ENCODE results near the gene NEDD8.

The NEDD8 gene

DNA sequence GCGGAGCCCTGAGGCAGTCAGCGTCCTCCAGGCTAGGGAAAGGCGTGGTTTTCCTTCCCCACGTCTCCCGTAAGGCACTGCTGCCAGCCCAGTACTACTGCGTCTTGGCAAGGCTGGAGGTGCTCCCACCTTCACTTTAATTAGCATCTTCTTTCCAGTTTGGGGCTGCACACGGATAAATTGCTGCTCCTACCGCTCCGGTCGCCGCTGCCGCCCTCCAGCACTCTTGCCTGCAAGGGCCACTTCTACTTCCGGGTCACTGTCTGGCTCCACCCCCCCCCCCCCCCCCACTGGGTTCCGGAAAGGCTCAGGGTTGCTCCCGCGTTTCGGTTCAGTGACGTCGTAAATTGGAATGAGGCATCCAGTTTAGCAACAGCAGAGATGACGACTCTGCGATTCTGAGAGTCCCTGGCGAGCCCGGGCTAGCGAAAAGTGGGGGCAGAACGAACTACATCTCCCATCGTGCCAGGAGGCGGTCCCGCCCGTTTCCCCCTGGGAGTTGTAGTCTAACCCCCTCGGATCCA lies at the start of gene NEDD8:
Gene NEDD8 (minus strand): TSS at position 247 of the 524 bp plus-strand sequence. CDS start 100 bp downstream, at position 147.
- Mint-ChIP-seq H3K9me3 (no peaks in the 10 kb centered on the region), H3K4me3 (peak within 1 kb of the TSS; percentile 97), H3K4me1 (ENCODE audit: low read depth) (peaks cover 39% of the 10 kb centered on the region), H3K27ac (peak within 1 kb of the TSS; percentile 91), H3K36me3 (ENCODE audit: low read depth) (peaks cover 30% of the 10 kb centered on the region), H3K27me3 (ENCODE audit: low read depth) (no peaks in the 10 kb centered on the region)

DNA sequence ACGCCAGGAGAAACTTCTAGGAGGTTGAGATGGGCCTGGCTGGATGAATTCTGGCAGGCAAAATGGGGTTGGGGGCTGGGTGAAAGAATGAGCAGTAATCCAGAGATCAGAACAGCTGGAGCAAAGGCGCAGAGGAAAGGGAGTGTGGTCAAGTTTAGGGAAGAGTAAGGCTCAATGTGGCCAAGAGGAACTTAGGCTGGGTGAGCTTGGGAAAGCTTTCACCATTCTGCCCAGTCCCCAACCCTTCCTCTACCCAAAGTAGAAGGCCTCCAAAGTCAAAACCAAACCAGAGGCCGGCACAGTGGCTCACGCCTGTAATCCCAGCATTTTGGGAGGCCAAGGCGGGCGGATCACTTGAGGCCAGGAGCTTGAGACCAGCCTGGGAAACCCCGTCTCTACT lies 49.5 kb upstream of the NEDD8 start:
- H3K36me3 Mint-ChIP-seq (ENCODE audit: low read depth), result peaks cover 2% of the 10 kb centered on the region
- H3K27ac Mint-ChIP-seq, result no peak overlapping the region
- no peak overlapping the region for H3K4me3 Mint-ChIP-seq
- peaks cover 15% of the 10 kb centered on the region for H3K27me3 Mint-ChIP-seq (ENCODE audit: low read depth)
- H3K9me3 Mint-ChIP-seq, result no peaks in the 10 kb centered on the region
- H3K4me1 Mint-ChIP-seq (ENCODE audit: low read depth), result peaks cover 19% of the 10 kb centered on the region

DNA sequence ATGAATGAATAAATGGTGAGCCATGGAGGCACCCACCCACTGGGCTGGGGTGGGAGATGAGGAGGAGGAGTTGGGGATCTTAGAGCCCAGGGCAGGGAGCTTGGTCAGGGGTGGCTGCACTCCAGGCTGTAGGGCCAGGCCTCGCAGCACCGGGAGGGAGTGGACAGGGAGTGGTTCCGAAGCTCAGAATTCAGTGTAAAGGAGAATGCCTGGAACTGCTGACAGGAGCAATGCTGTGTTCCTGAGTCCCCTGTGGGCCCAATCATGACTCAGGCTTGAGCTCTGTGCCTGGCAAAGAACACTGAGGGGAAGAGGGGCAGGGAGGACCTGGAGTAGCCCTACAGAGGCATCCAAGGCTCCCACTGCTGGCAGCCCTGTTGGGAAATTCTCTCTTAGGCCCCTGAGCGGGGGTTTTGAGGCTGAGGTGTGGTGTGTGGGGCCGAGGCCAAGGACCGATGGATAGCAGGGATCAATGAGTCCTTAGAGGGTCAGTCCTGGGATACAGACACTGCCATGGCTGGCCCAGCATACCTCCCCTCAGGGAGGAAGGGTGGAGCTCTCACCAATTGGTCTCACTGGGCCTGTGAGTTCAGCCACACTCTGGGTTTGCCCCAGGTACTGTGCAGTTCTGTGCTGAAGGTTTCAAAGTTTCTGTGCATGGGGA lies 48.8 kb upstream of the NEDD8 start:
- peaks cover 2% of the 10 kb centered on the region for H3K36me3 Mint-ChIP-seq (ENCODE audit: low read depth)
- peak overlapping the region; percentile 38 for H3K27ac Mint-ChIP-seq
- peaks cover 19% of the 10 kb centered on the region for H3K4me1 Mint-ChIP-seq (ENCODE audit: low read depth)
- peaks cover 11% of the 10 kb centered on the region for H3K27me3 Mint-ChIP-seq (ENCODE audit: low read depth)
- no peak overlapping the region for H3K4me3 Mint-ChIP-seq
- H3K9me3 Mint-ChIP-seq, result no peaks in the 10 kb centered on the region

DNA sequence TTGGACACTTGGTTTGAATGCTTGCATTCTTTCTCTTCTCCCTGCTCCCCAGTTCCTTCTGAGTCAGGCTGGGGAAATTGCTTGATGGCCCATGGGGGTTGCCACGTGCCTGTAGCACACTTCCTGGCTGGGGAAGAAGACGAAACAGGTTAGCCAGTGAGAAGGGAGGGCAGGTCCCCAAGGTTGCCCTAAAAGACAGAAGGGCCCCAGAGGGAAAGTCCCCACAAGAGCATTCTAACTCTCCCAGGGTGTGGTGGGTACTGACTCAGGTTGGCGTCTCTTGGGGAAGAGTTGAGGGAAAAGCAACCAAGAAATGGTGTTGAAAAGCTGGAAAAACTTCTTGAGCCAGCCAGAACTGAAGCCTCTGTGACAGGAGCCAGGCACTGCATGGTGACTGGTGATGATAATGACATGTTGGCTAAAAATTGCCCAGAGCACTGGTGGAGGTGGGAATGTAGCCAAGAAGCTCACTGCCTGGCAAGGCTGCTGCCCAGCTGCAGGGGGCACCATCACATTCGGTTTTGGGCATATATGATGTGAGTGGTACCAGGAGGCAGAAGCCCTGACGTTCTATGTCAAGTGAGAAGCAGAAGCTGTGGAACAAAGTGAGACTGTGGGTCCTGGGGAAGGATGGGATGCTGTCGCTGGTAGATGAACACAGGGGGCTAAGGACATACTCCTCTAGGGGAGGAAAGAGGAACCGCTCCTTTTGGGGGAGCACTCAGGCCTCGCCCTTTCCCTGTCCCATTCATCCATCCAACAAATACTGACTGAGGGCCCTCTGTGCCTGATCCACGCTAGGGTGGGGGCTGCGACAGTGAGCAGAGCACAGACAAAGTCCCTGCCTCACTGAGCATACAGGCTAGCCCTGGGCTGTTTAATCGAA lies 47.4 kb upstream of the NEDD8 start:
- Mint-ChIP-seq H3K27ac (peak overlapping the region; percentile 70), H3K4me3 (peak overlapping the region; percentile 14), H3K4me1 (ENCODE audit: low read depth) (peaks cover 22% of the 10 kb centered on the region), H3K9me3 (no peaks in the 10 kb centered on the region), H3K36me3 (ENCODE audit: low read depth) (peaks cover 2% of the 10 kb centered on the region), H3K27me3 (ENCODE audit: low read depth) (peaks cover 5% of the 10 kb centered on the region)

DNA sequence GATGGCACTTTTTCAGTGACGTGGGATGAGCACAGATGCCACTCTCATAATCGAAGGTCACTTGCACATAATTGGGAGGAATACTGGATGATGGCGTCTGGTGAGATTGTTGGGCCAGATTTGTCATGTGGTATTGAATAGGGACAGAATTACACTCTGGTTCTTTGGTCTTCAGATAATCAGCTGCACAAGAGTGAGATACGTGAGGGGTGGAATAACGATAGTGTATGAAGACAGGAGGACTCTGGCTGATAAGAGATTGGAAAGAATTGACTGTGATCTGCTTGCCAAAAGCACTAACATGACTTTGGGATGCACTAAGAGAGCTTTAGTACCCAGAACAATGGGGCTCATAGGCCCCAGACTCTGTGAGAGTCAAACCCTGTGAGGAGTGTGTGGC lies 46.3 kb upstream of the NEDD8 start:
- peak overlapping the region; percentile 39 for H3K27ac Mint-ChIP-seq
- H3K27me3 Mint-ChIP-seq (ENCODE audit: low read depth), result no peaks in the 10 kb centered on the region
- H3K36me3 Mint-ChIP-seq (ENCODE audit: low read depth), result peaks cover 2% of the 10 kb centered on the region
- peaks cover 32% of the 10 kb centered on the region for H3K4me1 Mint-ChIP-seq (ENCODE audit: low read depth)
- no peak overlapping the region for H3K4me3 Mint-ChIP-seq
- H3K9me3 Mint-ChIP-seq, result no peaks in the 10 kb centered on the region

DNA sequence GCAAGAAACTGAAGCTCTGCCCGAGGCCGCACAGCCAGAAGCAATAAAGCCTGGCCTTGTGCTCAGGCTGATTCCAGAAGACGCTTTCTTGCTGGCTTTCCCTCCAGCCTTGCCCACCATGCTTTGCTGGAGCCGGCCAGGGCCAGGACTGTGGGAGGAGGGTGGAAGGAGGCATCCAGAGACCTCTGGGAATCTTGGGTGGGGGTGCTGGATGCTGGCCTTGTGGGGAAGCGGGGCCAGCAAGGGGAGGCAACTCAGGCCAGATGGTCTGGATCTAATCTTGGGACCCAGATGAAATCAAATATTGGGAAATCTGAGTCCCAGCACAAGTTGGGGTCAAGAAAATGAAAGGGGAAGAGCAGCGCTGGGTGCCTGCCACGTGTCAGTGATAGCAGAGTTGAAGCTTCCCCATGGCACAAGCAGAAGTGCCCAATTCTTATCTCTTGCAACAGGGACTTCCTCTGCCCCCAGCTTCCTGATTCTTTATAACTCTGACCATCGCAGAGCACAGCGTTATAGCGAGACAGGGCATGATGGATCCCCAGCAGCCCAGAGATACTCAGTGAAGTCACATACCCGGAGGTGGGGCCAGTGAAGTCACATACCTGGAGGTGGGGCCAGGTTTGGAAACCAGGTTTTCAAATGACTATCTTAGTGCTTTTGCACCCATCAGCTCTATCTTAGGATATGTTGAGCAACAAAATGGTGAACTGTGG lies 45.6 kb upstream of the NEDD8 start:
- Mint-ChIP-seq H3K4me1 (ENCODE audit: low read depth) (peaks cover 36% of the 10 kb centered on the region), H3K9me3 (no peaks in the 10 kb centered on the region), H3K36me3 (ENCODE audit: low read depth) (peaks cover 2% of the 10 kb centered on the region), H3K4me3 (no peak overlapping the region), H3K27ac (no peak overlapping the region), H3K27me3 (ENCODE audit: low read depth) (no peaks in the 10 kb centered on the region)

DNA sequence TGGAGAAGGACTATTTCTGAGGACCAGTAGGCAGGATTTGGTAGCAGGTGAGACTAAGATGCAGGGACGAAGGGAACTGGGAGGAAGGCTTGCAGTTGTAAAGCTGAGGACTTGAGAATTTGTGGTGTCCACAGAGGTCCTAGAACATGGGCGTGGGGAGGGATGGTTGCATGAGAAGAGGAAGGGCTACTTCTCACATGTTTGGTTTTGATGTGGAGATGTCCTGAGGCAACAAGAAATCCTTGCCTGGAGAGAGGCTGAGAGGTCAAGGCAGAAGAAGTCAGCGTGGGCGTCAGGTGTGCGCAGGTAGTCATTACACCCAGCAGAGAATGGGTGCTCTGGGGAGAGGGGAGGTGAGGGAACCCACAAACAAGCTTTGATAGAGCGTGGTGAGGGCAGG lies 44.9 kb upstream of the NEDD8 start:
- H3K27me3 Mint-ChIP-seq (ENCODE audit: low read depth), result no peaks in the 10 kb centered on the region
- H3K4me1 Mint-ChIP-seq (ENCODE audit: low read depth), result peaks cover 43% of the 10 kb centered on the region
- H3K27ac Mint-ChIP-seq, result peak overlapping the region; percentile 37
- no peak overlapping the region for H3K4me3 Mint-ChIP-seq
- H3K9me3 Mint-ChIP-seq, result no peaks in the 10 kb centered on the region
- peaks cover 2% of the 10 kb centered on the region for H3K36me3 Mint-ChIP-seq (ENCODE audit: low read depth)

DNA sequence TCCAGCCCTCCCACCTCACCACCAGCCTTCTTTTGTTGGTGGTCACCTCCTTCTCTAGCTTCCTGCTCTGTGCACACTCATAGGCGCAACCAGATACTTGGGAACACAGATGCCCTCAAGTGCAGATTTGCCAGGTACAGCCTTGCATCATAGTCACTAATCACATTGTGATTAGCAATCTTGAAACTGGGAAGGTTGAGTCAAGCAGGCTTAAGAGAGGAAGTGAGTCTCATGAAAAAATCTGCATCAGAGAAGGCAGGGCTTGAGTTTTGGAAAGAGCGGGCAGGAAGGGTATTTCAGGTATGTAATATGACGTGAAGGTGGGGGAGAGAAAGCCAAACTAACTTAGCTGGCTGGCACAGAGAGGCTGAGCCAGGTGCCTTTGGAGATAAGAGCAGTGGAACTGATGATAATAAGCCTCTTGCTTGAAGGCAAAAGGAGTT lies 42.0 kb upstream of the NEDD8 start:
- Mint-ChIP-seq H3K4me1 (ENCODE audit: low read depth) (peaks cover 51% of the 10 kb centered on the region), H3K27ac (peak overlapping the region; percentile 87), H3K9me3 (no peaks in the 10 kb centered on the region), H3K27me3 (ENCODE audit: low read depth) (no peaks in the 10 kb centered on the region), H3K4me3 (peak overlapping the region; percentile 33), H3K36me3 (ENCODE audit: low read depth) (peaks cover 10% of the 10 kb centered on the region)

DNA sequence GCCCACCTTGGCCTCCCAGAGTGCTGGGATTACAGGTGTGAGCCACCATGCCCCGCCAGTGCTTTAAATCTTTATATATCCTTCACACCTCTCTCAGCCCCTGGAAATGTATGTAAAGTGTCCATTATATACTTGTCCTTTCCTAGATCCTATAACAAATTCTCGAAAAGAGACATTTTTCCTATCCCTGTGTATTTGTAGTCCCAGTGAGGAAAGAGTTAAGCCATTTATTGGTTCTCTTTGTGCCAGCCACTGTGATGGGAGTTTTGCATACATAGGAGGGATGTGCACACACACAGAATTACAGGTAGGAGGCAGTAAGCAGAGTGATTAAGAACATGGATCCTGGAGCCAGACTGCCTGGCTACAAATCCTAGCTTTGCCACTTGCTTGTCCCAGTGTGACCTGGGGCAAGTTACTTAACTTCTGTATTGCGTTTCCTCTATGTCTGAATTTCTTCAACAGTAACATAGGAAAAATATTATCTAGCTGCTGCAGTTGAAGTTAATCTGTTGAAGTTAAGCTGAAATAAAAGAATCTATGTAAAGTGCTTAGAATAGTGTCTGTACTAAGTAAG lies 41.3 kb upstream of the NEDD8 start:
- H3K4me1 Mint-ChIP-seq (ENCODE audit: low read depth), result peaks cover 47% of the 10 kb centered on the region
- peaks cover 12% of the 10 kb centered on the region for H3K36me3 Mint-ChIP-seq (ENCODE audit: low read depth)
- H3K4me3 Mint-ChIP-seq, result peak overlapping the region; percentile 41
- H3K27me3 Mint-ChIP-seq (ENCODE audit: low read depth), result no peaks in the 10 kb centered on the region
- peak overlapping the region; percentile 87 for H3K27ac Mint-ChIP-seq
- H3K9me3 Mint-ChIP-seq, result no peaks in the 10 kb centered on the region

DNA sequence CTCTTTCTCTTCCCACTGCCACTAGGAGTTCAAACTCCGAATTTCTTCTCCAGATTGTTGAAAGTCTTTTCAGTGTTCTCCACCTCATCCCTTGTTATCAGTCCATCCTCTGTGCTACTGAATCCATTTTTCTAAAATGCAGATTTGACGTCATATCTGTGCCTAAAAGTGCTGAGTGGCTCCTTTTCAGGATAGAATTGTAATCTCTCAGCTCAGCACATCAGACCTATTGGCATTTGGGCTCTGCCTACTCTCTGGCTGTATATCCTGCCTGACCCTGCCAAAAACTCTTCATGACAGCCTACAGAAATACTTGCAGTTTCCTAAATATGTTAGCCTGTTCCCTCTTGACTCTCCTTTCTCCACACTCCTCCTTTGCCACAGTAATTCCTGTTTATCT lies 40.3 kb upstream of the NEDD8 start:
- H3K9me3 Mint-ChIP-seq, result no peaks in the 10 kb centered on the region
- H3K4me3 Mint-ChIP-seq, result peak overlapping the region; percentile 93
- peaks cover 12% of the 10 kb centered on the region for H3K36me3 Mint-ChIP-seq (ENCODE audit: low read depth)
- no peaks in the 10 kb centered on the region for H3K27me3 Mint-ChIP-seq (ENCODE audit: low read depth)
- peak overlapping the region; percentile 96 for H3K27ac Mint-ChIP-seq
- H3K4me1 Mint-ChIP-seq (ENCODE audit: low read depth), result peaks cover 44% of the 10 kb centered on the region

DNA sequence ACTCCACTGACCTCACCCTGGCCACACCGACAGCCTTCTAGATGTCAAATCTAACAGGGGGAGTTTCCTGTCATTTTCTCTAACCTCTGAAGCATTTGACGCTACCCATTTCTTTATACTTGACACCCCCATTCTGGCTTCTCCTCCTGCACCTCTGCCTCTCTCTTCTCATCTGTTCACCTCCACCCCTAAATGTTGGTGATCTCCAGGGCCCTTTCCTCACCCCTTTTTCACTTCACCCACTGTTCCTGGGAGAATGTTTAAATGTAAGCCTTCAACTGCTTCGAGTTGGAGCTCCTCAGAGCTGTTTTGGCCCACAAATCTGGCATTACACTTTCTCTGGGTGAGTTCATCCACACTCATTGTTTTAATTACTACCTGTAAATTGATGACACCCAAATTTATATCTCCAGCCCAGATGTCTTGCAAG lies 39.7 kb upstream of the NEDD8 start:
- H3K27ac Mint-ChIP-seq, result peak overlapping the region; percentile 96
- no peaks in the 10 kb centered on the region for H3K9me3 Mint-ChIP-seq
- peaks cover 40% of the 10 kb centered on the region for H3K4me1 Mint-ChIP-seq (ENCODE audit: low read depth)
- H3K4me3 Mint-ChIP-seq, result peak overlapping the region; percentile 93
- H3K27me3 Mint-ChIP-seq (ENCODE audit: low read depth), result no peaks in the 10 kb centered on the region
- peaks cover 15% of the 10 kb centered on the region for H3K36me3 Mint-ChIP-seq (ENCODE audit: low read depth)

DNA sequence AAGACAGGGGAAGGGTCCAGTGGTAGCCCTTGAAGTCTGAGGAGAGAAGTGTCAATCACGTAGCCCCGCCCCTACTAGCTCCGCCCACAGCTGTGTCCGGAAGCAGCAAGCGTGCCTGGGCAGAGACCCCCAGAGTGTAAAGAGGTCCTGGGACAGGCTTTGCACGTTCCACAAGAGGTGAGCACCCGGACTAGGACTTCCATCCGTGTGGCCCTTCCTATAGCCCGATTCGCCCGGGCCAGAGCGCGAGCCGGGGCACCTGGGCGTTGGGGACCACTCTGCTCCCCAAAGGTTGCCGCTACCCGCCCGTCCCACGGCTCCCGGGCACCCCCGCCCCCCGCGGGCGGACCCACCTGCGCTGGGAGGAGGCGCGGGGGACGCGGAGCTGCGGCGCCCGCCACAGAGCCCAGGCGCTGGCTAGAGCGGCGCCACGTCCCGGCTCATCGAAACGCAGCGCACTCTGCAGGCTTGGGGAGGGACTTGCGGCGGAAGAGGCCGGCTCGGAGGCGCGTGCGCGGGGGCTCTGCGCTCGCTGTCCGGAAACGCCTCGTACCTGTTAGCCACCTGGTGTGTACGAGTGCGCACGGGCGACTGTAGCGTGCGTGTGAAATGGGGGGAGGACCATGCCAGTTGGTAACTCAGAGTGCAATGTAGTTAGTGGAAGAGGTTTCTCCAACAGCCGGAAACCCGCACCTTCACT lies 39.1 kb upstream of the NEDD8 start, which contains the start of gene RABGGTA:
Gene RABGGTA (minus strand): TSS at position 464 of the 700 bp plus-strand sequence. CDS start 482 bp downstream, outside the sequence.
- Mint-ChIP-seq H3K36me3 (ENCODE audit: low read depth) (peaks cover 21% of the 10 kb centered on the region), H3K4me3 (peak within 1 kb of the TSS; percentile 93), H3K27ac (peak within 1 kb of the TSS; percentile 96), H3K27me3 (ENCODE audit: low read depth) (no peaks in the 10 kb centered on the region), H3K9me3 (no peaks in the 10 kb centered on the region), H3K4me1 (ENCODE audit: low read depth) (peaks cover 39% of the 10 kb centered on the region)

DNA sequence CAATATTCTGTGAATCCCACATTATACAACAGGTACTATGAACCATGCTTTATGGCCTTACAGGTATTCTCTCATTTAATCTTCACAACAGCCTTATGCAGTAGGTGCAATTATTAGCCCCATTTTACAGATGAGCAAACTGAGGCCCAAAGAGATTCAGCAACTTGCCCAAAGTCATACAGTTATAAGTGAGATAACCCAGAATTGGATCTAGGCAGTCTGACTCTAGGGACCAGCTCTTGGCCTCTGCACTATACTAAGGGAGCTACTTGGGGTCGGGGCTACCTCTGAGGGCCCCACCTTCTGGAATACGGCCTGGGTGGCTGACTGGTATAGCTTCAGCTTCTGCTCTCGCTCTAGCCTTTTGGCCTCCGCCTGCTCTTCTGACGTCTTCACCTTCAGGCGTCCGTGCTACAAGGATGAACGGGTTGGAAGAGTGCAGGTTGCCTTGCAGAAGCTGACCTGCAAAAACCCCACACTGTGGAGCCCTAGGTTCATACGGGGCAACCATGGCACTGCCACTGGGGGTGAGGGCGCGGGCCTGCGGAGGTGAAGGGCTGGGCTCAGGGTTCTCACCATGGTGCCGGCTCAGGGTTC lies 38.5 kb upstream of the NEDD8 start:
- no peaks in the 10 kb centered on the region for H3K27me3 Mint-ChIP-seq (ENCODE audit: low read depth)
- H3K9me3 Mint-ChIP-seq, result no peaks in the 10 kb centered on the region
- H3K27ac Mint-ChIP-seq, result peak overlapping the region; percentile 95
- H3K36me3 Mint-ChIP-seq (ENCODE audit: low read depth), result peaks cover 24% of the 10 kb centered on the region
- H3K4me3 Mint-ChIP-seq, result peak overlapping the region; percentile 93
- H3K4me1 Mint-ChIP-seq (ENCODE audit: low read depth), result peaks cover 39% of the 10 kb centered on the region
